Measurements from ENCODE around the gene AZIN2.

DNA sequence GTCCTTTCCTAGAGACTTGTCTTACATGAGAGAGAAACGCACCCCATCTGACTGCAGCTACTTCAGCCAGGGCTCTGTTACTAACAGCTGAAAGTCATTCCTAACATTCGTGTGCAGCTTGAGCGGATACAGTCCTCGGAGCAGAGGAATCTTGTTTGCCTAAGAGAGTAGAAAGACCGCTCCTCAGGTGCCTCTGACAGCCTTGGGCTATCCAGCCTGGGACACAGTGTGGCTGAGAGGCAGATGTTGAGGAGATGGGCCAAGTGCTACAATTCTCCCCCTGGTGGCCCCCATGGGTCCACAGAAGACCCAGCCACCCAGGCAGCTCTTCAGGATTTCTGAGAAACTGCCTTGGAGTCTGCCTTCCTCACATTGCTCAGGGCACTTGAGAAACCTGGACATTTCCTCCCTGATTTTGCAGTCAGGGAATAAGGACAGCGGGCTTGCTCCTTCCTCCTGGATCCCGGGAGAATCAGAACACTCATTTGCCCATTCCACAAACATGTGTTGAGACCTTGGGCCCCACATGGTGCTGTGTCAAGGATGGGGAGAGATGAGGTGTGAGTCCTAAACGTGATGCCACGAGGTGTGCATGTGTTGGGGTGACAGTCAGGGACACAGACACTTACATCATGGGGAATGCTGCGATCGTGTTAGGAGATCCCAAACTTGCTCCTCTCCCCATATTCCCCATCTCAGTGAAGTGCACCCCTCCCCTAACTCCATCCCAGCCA is 87.8 kb downstream of the AZIN2 start:
- TF ChIP-seq, protein P1, sequence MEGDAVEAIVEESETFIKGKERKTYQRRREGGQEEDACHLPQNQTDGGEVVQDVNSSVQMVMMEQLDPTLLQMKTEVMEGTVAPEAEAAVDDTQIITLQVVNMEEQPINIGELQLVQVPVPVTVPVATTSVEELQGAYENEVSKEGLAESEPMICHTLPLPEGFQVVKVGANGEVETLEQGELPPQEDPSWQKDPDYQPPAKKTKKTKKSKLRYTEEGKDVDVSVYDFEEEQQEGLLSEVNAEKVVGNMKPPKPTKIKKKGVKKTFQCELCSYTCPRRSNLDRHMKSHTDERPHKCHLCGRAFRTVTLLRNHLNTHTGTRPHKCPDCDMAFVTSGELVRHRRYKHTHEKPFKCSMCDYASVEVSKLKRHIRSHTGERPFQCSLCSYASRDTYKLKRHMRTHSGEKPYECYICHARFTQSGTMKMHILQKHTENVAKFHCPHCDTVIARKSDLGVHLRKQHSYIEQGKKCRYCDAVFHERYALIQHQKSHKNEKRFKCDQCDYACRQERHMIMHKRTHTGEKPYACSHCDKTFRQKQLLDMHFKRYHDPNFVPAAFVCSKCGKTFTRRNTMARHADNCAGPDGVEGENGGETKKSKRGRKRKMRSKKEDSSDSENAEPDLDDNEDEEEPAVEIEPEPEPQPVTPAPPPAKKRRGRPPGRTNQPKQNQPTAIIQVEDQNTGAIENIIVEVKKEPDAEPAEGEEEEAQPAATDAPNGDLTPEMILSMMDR (IDR thresholded peaks at IDR 0.05 in 8 of 11, conservative IDR thresholded peaks at IDR 0.05 in 3 of 11): no peak
- no peak for TF ChIP-seq POLR2A (IDR thresholded peaks at IDR 0.05)
- no peak for TF ChIP-seq POLR2AphosphoS5 (IDR thresholded peaks at IDR 0.05)

Measured in spleen (tissue), 7 donors.